22Rv1 (cell line): ENCODE data around the gene HS6ST1.

Experiments
- ZFX ChIP-seq: fragments of 450-650 bp; IDR thresholded peaks from 2 replicates; pipeline ENCODE4 v1.6.1; 2017; ENCODE audit warnings: antibody characterized with exemption, borderline replicate concordance
- TF ChIP-seq, protein P1 (sequence below): fragments of 450-650 bp; IDR thresholded peaks from 2 replicates; pipeline ENCODE4 v1.5.1; 2017; ENCODE audit warnings: mild to moderate bottlenecking

DNA sequence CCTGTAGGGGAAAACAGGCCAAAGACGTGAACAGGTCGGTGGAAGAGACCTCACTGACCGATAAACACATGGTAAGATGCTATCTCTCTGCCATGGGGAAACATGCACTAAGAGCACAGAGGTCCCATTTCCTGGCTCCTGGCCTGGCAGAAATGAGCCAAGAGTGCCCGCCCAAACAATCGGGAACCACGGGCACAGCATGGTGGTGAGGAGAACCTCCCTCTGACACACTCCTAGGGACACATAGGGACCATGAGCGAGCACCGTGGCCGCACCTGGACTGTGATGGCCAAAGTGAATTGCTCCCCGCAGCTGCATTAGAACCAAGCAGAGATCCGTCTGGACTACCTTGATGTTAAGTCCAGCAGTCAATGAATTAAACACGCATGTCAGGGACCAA is 11.1 kb downstream of the HS6ST1 start:
- TF ChIP-seq, protein P1, sequence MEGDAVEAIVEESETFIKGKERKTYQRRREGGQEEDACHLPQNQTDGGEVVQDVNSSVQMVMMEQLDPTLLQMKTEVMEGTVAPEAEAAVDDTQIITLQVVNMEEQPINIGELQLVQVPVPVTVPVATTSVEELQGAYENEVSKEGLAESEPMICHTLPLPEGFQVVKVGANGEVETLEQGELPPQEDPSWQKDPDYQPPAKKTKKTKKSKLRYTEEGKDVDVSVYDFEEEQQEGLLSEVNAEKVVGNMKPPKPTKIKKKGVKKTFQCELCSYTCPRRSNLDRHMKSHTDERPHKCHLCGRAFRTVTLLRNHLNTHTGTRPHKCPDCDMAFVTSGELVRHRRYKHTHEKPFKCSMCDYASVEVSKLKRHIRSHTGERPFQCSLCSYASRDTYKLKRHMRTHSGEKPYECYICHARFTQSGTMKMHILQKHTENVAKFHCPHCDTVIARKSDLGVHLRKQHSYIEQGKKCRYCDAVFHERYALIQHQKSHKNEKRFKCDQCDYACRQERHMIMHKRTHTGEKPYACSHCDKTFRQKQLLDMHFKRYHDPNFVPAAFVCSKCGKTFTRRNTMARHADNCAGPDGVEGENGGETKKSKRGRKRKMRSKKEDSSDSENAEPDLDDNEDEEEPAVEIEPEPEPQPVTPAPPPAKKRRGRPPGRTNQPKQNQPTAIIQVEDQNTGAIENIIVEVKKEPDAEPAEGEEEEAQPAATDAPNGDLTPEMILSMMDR = no peak
- no peak for TF ChIP-seq ZFX
